K562 (cell line): ENCODE measurements around the gene TEX22. TPM values are rescaled to one million over a fixed set of nuclear protein-coding genes. Genes with fewer than 3 reads are reported as not detected.
A peak's percentile ranks its signal among the peaks of the same experiment; 100 is the strongest.

ENCODE experiments used
- ATAC-seq: fragments of 200-7000 bp; cut with Tn5 transposase; 3 replicates; pipeline ENCODE4 v1.9.1; 2020; ENCODE audit warnings: moderate library complexity
- BruUV-seq: library from RNA; stranded (reverse); fragments of 400-500 nt; replicated peaks from 2 replicates; lab custom pipeline; 2021; lab: Mats Ljungman, UMichigan
- CTCF ChIA-PET: fragments of 300-600 bp; formaldehyde crosslinking; extraction: SDS; loops from one replicate; lab custom pipeline; 2021; ENCODE audit warnings: low intra/inter-chr PET ratio; lab: Yijun Ruan, JAX
- POLR2A ChIA-PET: fragments of 300-600, 350-650 bp; sonication (Branson Sonifier 250); formaldehyde crosslinking; extraction: SDS; loops from one replicate; lab custom pipeline; 2021; ENCODE audit warnings: antibody characterized with exemption, inconsistent platforms; lab: Yijun Ruan, JAX
- DNase-seq, 4 experiments: peaks; one replicate each; pipeline versions ENCODE4 v3.0.0 to v3.0.0-alpha.2; 2011 to 2018; ENCODE audit warnings: low spot score in 3 of 4, mixed read lengths in 3 of 4; ENCODE audit errors: extremely low read depth in 1 of 4
- FAIRE-seq: peaks from 2 replicates; lab custom pipeline; 2011; peaks lifted over from hg19 to GRCh38; lab: Jason Lieb, UNC
- H2AFZ ChIP-seq: 2 replicates; pipeline ENCODE4 v1.6.0; 2011; ENCODE audit warnings: low read depth, low read length, control low read depth, inconsistent platforms
- H3K27ac ChIP-seq: fragments of 200-600 bp; 3 replicates; pipeline ENCODE4 v1.8.0; 2011; ENCODE audit warnings: low read depth, mild to moderate bottlenecking, control low read depth, inconsistent platforms, low read length, moderate library complexity, mixed read lengths; ENCODE audit errors: extremely low read depth
- H3K27me3 ChIP-seq, 2 experiments: fragments of 300-600 bp in 1 of 2; 2 replicates in 1 of 2; 3 replicates in 1 of 2; pipeline versions ENCODE4 v1.6.0 to v1.8.0; 2011; ENCODE audit warnings: inconsistent platforms in 2 of 2, low read length in 2 of 2, mild to moderate bottlenecking in 1 of 2, mixed read lengths in 1 of 2, moderate library complexity in 1 of 2; ENCODE audit not compliant: control insufficient read depth in 2 of 2, insufficient read depth in 2 of 2
- H3K36me3 ChIP-seq: fragments of 300-600 bp; 3 replicates; pipeline ENCODE4 v1.8.0; 2011; ENCODE audit warnings: mild to moderate bottlenecking, low read length, inconsistent platforms; ENCODE audit not compliant: control insufficient read depth, insufficient read depth
- H3K4me1 ChIP-seq, 2 experiments: fragments of 200-600 bp in 1 of 2; replicated peaks in 1 of 2; 2 replicates in 1 of 2; 3 replicates in 1 of 2; pipeline versions ENCODE4 v1.5.1 to v1.8.0; 2011; ENCODE audit warnings: inconsistent platforms in 2 of 2, low read length in 2 of 2, mild to moderate bottlenecking in 1 of 2, mixed read lengths in 1 of 2, moderate library complexity in 1 of 2; ENCODE audit not compliant: control insufficient read depth in 2 of 2, insufficient read depth in 2 of 2
- H3K4me2 ChIP-seq: 2 replicates; pipeline ENCODE4 v1.6.1; 2011; ENCODE audit warnings: low read length, control low read depth, inconsistent platforms, mixed read lengths; ENCODE audit not compliant: insufficient read depth
- H3K4me3 ChIP-seq: fragments of 200-600 bp; sonication (generic), shearing (Covaris generic); 2 replicates; pipeline ENCODE4 v1.5.1; 2016; ENCODE audit warnings: control low read depth, inconsistent platforms
- H3K79me2 ChIP-seq: fragments of 200-600 bp; 3 replicates; pipeline ENCODE4 v1.8.0; 2011; ENCODE audit warnings: low read length, inconsistent platforms; ENCODE audit not compliant: control insufficient read depth, insufficient read depth
- H3K9ac ChIP-seq, 2 experiments: 2 replicates each; pipeline versions ENCODE4 v1.6.0 to v1.6.1; 2011; ENCODE audit warnings: low read depth in 2 of 2, low read length in 2 of 2, control low read depth in 1 of 2, inconsistent platforms in 1 of 2, mild to moderate bottlenecking in 1 of 2, mixed read lengths in 1 of 2; ENCODE audit not compliant: insufficient read depth in 1 of 2
- H3K9me1 ChIP-seq: one replicate; pipeline ENCODE4 v1.6.0; 2011; ENCODE audit warnings: inconsistent platforms, mild to moderate bottlenecking, low read length, moderate library complexity; ENCODE audit not compliant: control insufficient read depth, insufficient read depth
- H3K9me3 ChIP-seq: replicated peaks from 2 replicates; pipeline ENCODE4 v1.5.1; 2011; ENCODE audit warnings: low read depth, low read length, inconsistent platforms; ENCODE audit not compliant: control insufficient read depth, insufficient read depth
- H4K20me1 ChIP-seq: replicated peaks from 2 replicates; pipeline ENCODE4 v1.6.1; 2011; ENCODE audit warnings: low read length, inconsistent platforms, mixed read lengths; ENCODE audit not compliant: control insufficient read depth, insufficient read depth
- ARID3B ChIP-seq: fragments of 250-450 bp; sonication (Bioruptor Pico); IDR thresholded peaks from 2 replicates; pipeline ENCODE4 v1.4.0; 2020; ENCODE audit warnings: borderline replicate concordance
- CLOCK ChIP-seq: fragments of 250-450 bp; sonication (Bioruptor Pico); IDR thresholded peaks from 2 replicates; pipeline ENCODE4 v1.4.0; 2020; ENCODE audit warnings: mild to moderate bottlenecking, moderate library complexity, borderline replicate concordance
- POLR2G ChIP-seq: fragments of 200-400 bp; formaldehyde crosslinking; IDR thresholded peaks from 2 replicates; pipeline ENCODE4 v1.6.1; 2017; ENCODE audit warnings: low read depth, mild to moderate bottlenecking, antibody characterized with exemption, low read length, moderate library complexity
- TAF9B ChIP-seq: fragments of 450-650 bp; IDR thresholded peaks from 2 replicates; pipeline ENCODE4 v1.6.1; 2018; ENCODE audit warnings: mild to moderate bottlenecking; ENCODE audit not compliant: partially characterized antibody
- TSHZ1 ChIP-seq: fragments of 250-450 bp; sonication (Bioruptor Pico); IDR thresholded peaks from 2 replicates; pipeline ENCODE4 v1.4.0; 2020; ENCODE audit warnings: mild to moderate bottlenecking, moderate library complexity
- WGBS: fragments of 100-300 bp; shearing (Covaris generic); methylation state at CpG from one replicate; pipeline ENCODE4 v1.1.6; 2016; ENCODE audit warnings: low coverage, mixed read lengths; ENCODE audit not compliant: insufficient coverage; ENCODE audit errors: missing lambda C conversion rate; 5-methylcytosine and 5-hydroxymethylcytosine counted together
- in situ Hi-C: fragments of 300-500 bp; cut with MboI; formaldehyde crosslinking; loops from 4 replicates; pipeline ENCODE4 v1.15.0; 2018; ENCODE audit warnings: inconsistent platforms, mixed read lengths
- intact Hi-C: fragments of 100-400 bp; cut with micrococcal nuclease; formaldehyde crosslinking; loops from 2 replicates; pipeline ENCODE4 v1.14.2; 2022
- polyA plus RNA-seq, 8 experiments: library from polyadenylated mRNA; depleted of rRNA in 4 of 8; stranded (reverse) in 5 of 8; unstranded in 3 of 8; fragments of >200 nt; fragmentation: Nextera tagmentation in 2 of 8; fragmentation: Illumina TruSeq in 1 of 8; extraction: Ambion mirVana in 2 of 8; extraction: Trizol in 1 of 8; gene quantifications; 2 replicates each; pipeline versions ENCODE4 v1.2.1 to v1.2.3, GENCODE V29; 2011 to 2014; ENCODE audit warnings: inconsistent platforms in 1 of 8, missing spikeins in 1 of 8
- total RNA-seq, 7 experiments: library from RNA; depleted of rRNA in 6 of 7; stranded (reverse); fragments of >200 nt in 6 of 7; fragmentation: Illumina TruSeq in 2 of 7; extraction: Trizol in 2 of 7; gene quantifications; 2 replicates each; pipeline versions ENCODE4 v1.2.1 to v1.2.3, GENCODE V29; 2011 to 2021; ENCODE audit warnings: low replicate concordance in 1 of 7

Gene TEX22
- total and polyA plus RNA-seq, 9 of the 15 experiments (the other 6 are each of a cell fraction or from before 2014, with no cell fraction given) = 0.04 to 1.7 (median 0.23) TPM; not detected in 2

GRCh38 chr14:105411017-105411941, 12.9 kb downstream of the TEX22 start (continued):
- TF ChIP-seq ARID3B (CRISPR knock-in tag) = no peak

- Histone ChIP-seq H2AFZ (no peak overlapping the region), H3K9me3 (no peaks in the 10 kb centered on the region), H3K27ac (no peak overlapping the region), H3K9me1 (no peaks in the 10 kb centered on the region), H3K27me3 (peaks cover 0 to 10% of the 10 kb centered on the region in 2 experiments; a peak in 1 of 5 replicates), H3K4me1 (peaks cover 0 to 30% of the 10 kb centered on the region in 2 experiments; a peak in 3 of 5 replicates), H3K36me3 (no peaks in the 10 kb centered on the region), H4K20me1 (no peaks in the 10 kb centered on the region), H3K4me3 (no peak overlapping the region), H3K9ac (peak overlapping the region in 1 of 2 experiments; percentile 86; a peak in 2 of 4 replicates), H3K4me2 (no peak overlapping the region), H3K79me2 (no peaks in the 10 kb centered on the region)
- 54% methylated on average over 11 of the region's 17 CpGs for WGBS
- FAIRE-seq (no peak), DNase-seq (no peak), ATAC-seq (no peak)
- BruUV-seq = no TSS peak
- in situ Hi-C loops (no loop called here), intact Hi-C loops (no loop called here)
- ChIA-PET CTCF (no interaction called here), POLR2A (interaction anchor here (0.6 kb wide), 2 partner anchors 18 to 134 kb away, joined by 3 to 5 read pairs; no protein-coding TSS in a partner anchor)
- TF ChIP-seq TAF9B = no peak
- no peak for TF ChIP-seq TSHZ1 (CRISPR knock-in tag)
- TF ChIP-seq CLOCK (CRISPR knock-in tag) = no peak
- TF ChIP-seq POLR2G = peak; percentile 57
Observed at GRCh38 chr14:105411985-105412770, 13.8 kb downstream of the TEX22 start.
